HG02798 (cell line): ENCODE measurements around the gene ENTR1.
"Not testable (repeated sequence)": the region's sequence is repeated elsewhere in the genome, so short reads cannot be mapped to it uniquely, and the experiment has no call there.

ENCODE experiments used
- ATAC-seq: cut with Tn5 transposase; IDR thresholded peaks from one replicate; pipeline ENCODE4 v1.9.1; 2021; ENCODE audit warnings: mild to moderate bottlenecking; ENCODE audit not compliant: unreplicated experiment, poor library complexity

ENTR1 gene

DNA sequence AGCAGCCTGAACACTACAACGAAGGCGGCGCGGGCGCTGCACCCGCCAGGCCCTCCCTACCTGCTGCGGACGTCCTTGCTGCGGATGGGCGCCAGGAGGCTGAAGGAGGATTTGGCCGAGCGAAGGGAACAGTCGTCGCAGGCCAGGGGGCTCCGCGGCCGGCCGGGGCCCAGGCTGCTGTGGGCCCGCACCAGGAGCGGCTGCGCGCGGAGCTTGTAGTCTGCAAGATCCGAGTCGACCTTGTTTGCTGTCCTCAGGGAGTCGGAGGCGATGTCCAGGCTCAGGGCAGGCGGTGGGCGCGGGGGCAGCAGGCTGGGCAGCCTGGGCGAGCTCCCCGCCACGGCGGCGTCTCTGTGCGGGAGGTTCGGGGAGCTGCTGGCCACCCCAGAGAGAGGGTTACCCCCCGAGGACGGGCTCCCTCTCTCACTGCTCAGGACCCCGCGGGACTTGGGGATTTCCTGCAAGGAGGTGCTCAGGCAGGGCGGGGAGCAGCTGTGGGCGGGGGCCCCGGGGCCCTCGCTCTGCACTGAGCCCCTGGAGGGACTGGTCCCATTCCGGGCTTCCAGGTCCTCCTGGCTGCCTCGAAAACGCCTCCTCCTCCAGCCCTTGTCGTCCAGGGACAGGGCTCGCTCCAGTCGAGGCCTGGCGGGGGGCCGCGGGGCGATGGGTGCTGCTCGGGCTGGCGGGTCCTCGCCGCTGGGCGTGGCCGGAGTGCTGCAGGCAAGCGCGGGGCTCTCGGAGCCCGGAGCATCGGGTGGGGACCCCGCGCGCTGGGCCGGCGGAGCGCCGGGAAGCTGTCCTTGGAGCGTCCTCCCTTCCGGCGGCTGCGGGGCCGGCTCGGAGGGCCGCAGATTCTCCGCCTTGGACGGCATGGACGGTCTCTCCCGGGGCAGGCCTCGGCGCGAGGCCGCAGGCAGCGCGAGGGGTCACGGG lies 28.4 kb upstream of the ENTR1 start:
- ATAC-seq = peak; percentile 40

DNA sequence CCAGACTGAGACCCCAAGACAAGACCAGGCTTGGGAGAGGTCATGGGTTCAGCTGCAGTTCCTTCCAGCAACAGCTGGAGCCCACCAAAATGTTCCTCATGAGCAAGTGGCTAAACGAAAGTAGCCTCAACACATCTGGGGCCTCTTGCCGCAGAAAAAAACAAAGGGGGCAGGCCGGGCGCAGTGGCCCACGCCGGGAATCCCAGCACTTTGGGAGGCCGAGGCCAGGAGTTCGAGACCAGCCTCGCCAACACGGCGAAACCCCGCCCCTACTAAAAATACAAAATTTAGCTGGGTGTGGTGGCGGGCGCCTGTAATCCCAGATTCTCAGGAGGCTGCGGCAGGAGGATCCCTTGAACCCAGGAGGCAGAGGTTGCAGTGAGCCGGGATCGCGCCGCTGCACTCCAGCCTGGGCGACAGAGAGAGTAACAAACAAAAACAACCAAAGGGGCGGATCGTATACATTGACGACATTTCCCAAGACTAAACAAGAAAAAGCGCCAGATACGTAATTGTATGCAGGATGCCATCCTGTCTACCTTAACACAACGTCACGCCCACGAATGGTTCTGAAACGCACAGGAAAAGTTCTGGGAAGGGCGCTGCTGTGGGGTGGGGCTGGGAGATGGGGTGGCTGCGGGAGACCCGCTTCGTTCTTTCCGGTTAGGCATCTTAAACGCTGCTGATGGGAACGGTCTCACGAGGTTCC lies 27.6 kb upstream of the ENTR1 start:
- ATAC-seq = no peak

DNA sequence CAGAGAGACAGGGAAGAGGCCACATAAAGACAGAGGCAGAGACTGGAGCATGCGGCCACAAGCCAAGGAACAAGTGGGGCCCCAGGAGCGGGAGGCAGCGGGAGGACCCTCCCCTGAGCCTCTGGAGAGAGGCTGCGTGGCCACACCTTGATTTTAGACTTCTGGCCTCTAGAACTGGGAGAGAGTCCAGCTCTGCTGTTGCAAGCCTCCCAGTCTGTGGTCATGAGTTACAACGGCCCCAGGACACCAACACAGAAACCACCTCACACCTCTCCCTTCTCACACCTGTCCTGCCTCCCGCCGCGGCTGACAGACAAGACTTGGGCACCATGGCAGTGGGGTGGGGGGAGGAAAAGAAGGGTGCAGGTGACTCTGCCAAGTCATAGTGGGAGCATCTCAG lies 27.0 kb upstream of the ENTR1 start:
- no peak for ATAC-seq

DNA sequence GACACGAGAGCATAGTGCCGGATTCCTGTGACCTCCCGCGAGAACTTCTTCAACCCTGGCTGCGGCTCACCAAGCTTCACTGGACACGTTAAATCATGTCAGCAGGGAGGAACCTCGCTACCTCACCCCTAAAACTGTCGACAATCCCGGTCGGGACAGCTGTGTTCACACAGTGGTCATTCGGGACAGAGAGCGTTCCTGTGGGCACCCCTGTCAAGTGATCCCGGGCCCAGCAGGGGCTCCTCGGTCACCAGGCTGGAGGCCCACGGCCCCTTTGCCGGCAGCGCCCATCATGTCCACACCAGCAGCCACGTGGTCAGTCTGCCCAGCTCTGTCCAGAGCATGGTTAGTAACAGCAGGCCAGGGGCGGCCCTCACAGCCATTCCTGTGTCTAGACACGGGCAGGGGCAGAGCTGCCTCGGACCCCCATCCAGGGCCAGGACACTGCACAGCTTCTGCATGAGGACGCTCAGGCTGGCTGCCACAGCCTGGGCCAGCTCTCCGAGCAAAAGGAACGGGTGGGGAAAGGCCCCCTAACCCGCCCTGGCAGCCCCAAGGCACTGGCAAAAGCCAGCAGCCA lies 25.7 kb upstream of the ENTR1 start:
- ATAC-seq = no peak

DNA sequence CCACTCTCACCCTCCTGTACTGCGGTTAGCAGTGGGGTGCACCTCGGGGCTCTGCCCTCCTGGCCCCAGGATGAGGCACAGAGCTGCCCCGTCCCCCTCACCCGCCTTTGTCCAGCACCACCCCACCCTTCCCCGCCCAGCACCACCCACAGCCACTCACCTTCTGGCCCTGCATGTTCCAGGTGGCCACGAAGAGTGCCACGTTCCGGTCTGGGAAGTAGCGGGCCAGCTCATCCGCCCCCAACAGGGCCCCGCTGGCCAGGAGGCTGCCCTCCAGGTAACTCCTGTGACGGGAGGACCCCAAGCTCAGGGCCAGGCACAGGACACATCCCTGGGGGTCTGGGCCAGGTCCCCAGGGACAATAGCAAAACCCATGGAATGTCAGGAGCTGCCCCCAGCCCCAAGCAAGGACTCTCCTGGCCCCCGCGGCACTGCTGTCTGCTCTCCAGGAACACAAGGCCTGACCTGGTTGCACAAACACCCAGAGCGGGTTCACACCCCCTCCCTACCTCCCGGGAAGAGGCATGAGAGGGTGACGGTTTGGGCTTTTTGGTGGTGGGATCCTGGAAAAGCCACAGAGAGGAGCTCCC lies 24.3 kb upstream of the ENTR1 start:
- ATAC-seq = no peak

DNA sequence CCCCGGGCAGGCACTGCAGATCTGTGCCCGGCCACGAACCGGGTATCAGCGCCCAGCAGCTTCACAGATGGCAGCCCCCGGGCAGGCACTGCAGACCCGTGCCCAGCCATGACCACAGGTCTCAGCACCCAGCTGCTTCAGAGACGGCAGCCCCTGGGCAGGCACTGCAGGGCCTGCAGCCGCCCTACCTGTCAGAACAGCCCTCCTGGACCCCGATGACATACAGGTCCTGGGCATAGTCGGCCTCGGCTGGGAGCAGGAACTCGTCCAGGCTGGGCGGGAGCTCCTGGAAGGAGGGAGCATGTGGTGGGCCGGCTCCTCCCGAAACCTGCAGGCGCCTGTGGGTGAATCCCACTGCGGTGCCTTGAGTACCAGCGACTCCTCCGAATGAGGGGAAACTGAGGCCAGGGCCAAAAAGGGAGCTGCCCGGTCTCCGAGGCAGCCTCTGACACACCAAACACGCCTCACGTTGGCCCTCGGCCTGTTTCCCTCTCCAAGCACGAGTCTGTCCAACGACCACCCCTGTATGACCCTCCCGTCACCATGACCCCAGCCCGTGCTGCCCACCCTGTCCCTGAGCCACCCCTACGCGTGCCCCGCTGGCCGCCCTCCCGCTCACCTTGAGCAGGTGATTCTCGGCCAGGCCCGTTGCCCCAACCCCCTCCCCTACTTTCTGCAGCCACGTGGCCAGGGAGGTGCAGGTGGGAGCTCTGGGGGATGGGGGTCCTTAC lies 23.6 kb upstream of the ENTR1 start:
- no peak for ATAC-seq

DNA sequence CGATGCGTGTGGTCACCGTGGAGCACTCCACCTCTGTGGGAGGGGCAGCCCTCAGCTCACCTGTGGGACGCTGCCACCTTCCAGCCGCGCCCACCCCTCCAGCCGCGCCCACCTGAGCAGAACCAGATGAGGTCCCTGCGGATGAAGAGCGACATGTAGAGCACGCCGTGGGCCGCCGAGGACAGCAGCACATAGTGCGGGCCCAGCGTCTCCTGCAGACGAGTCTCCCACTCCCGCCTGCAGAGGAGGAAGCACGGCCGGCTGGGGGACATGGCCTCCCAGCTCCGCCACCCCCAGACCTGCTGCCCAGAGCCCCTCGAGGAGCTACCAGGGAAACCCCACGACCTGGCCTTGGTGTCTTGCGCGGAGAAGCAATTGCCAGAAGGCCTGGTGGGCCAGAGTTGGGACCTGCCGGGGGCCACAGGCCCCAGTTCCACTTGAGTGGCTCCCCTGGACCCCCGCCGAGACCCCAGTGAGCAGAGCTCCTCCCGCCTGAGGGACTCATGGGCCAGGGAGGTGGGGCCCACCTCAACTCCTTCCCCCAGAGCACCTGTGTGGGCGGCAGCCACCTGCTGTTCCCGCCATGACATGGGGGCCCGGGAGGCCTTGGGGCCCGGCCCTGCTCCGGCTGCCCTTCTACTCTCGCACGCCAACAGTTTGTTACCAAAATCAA lies 22.8 kb upstream of the ENTR1 start:
- ATAC-seq = no peak

DNA sequence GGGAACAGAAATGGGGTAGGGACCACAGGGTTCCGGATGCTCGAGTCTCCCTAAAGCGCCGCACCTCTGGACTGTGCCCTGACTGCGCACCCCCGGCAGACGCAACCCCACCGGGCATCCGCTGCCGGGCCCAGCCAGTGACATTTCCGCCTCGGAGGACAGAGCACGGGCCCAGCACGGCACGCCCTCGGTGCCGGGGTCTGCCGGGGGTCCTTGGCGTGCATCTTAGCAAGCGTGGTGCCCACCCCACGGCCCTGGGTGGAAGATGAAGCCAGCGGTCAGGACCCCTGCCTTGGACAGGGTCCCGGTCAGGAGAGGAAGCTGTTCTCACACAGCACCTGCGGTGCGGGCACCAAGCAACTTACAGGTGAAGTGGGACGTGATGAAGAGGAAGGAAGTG lies 22.2 kb upstream of the ENTR1 start:
- no peak for ATAC-seq

DNA sequence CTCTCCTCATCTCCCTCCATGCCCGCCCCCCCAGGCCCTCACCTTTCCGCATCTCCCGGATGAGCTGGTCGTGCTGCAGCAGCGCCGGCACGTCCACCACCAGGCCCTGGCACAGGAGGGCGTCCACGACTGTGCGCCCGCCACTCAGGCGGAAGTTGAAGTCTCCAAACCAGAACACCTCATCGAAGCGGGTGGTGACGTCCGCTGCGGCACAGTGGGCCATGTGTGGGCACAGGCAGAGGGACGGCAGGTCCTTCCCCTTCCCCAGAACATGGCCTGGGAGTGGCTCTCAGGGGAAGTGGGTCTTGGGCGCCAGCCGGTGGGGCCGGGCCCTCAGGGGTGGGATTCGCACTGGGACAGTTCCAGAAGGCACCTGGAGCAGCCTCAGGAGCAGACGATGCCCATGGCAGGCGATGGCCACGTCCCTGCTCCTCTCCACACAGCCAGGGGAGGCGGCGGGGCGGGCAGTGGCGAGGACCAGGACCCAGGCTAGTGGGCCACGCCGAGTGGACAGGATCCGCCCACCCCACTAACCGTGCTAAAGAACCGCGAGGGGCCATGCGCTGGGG lies 21.5 kb upstream of the ENTR1 start:
- ATAC-seq = no peak

DNA sequence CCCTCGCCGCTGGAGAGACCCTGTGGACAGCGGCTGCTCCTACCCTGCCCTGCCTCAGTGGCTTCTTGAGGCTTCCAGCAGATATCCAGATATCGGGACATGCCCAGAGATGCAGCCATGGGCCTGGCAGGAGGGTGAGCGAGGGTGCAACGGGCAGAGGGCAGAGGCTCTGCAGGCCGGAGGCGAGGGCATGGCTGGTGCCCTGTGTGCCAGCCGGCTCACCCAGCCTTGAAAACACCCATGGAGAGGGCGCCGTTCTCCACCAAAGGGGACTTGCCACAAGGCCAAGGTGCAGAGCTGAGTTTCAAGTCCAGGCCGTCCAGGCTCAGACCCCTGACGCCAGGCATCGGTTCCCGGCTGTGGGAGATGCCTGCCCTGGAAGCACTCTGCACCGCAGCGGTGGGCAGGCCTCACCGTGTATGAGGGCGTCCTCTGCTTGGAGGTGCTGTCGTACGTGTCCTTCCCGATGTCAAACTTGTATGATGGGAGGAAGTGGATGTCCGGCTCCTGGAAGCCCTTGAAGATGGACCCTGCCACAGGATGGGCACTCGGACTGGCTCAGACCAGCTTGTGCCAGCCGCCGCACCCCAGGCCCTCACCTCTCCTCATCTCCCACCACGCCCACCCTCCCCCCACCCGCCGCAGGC lies 20.3 kb upstream of the ENTR1 start:
- no peak for ATAC-seq

DNA sequence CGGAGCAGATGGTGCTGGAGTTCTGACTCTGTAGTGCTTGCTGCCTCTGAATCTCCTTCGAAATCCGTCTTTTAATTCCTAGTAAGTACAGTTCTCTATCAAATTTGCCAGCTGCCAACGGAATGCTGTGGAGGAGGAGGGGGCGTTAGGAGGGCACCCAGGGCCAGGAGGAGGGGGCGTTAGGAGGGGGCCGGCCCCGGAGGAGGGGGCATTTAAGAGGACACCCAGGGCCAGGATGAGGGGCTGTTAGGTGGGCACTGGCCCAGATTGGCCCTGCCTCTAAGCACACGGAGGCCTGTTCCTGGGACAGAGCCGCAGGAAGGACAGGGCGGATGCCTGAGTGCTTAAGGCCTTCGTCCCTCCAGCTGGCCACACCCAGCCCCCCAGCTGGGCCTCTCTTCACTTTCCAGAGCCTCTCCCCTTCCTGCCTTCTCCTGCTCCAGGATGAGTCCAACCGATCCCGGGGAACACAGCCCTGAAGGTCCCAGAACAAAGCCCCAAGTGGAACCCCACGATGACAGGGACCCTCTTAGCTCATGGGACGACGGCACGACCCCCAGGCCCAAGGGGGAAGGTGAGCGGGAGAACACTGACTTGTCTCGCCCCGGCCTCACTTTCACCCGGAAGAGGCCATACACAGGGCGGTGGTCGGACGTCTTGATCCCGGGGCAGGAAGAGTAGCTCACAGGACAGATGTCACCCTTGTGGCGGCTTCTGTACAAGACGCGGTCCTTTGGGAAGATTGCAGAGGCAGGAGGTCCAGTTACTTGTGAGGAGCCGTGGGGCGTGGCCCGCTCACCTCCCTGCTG lies 19.5 kb upstream of the ENTR1 start:
- no peak for ATAC-seq

DNA sequence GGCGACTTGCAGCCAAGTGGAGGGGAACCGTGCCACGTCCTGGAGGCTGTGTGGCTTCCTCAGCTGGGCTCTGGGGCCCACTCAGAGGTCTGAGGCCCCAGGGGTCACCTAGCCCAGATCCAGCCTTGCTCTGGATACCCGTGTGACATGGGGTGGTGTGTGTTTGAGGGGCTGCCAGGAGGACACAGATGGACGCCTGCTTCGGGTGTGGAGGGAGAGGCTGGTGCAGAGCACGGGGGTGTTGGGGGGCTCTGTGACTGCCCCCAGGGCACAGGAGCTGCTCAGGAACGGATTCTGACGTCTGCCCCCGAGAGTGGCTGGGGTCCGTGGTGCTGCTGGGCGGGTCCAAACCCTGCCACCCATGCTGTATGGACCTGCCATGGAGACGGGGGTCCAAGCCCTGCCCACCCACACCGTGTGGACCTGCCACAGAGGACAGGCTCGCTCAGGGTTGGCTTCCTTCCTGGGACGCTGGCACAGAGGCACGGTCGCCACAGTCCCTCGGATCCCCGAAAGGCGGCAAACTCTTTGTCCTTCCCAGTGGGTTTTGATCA lies 18.7 kb upstream of the ENTR1 start:
- no peak for ATAC-seq

DNA sequence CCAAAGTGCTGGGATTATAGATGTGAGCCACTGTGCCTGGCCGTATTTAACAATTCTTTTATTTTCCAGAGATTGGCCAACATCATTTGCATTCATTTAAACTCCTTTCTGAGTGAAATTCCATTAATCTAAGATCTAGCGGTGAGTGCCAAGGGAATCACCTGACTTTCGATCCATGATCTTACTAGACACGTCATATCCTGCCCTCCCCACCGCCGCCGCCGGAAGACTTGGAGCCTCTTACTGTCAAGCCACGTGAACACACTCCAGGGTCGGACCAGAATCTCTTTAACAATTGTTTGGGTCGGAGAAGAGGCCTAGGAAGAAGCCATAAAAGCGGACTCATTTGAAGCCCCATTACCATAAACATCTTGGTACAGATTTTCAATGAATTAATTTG lies 16.4 kb upstream of the ENTR1 start:
- no peak for ATAC-seq

DNA sequence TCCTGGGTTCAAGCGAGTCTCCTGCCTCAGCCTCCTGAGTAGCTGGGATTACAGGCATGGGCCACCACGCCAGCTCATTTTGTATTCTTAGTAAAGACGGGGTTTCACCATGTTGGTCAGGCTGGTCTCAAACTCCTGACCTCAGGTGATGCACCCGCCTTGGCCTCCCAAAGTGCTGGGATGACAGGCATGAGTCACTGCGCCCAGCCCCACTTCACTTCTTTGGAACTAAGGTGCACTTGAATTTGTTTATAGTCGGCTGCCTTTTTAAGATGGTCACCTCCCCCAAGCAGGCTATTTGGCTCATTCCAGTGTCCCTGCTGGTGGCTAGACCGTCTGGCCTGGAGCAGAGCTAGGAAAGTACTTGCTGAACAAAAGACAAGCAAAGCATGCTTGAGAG lies 15.0 kb upstream of the ENTR1 start:
- ATAC-seq = not testable (repeated sequence)

DNA sequence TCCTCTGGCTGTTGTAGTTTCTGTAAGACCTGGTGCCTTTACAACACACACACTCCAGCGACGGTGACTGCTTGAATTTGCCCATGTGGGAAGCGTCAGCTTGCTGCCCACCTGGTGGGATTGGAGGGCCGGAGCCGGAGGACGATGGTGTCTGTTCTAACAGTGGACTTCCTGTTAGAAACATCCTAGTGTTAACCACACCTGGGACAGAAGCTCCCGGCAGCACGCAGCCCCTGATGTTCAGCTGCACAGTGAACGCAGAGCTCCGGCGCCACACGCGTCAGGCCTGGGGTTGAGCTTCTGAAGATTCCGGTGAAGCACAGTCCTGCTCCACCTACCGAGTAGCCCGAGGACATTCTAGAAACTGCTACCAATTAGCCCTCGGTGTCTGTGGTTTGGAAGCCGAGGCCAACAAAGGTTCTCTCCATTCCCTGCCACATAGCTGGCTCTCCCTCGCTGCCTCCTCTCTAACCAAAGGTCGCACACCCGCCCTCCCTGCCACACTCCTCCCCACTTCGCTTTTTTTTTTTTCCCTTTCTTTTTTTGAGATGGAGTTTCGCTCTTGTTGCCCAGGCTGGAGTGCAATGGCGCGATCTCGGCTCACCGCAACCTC lies 14.4 kb upstream of the ENTR1 start:
- no peak for ATAC-seq

DNA sequence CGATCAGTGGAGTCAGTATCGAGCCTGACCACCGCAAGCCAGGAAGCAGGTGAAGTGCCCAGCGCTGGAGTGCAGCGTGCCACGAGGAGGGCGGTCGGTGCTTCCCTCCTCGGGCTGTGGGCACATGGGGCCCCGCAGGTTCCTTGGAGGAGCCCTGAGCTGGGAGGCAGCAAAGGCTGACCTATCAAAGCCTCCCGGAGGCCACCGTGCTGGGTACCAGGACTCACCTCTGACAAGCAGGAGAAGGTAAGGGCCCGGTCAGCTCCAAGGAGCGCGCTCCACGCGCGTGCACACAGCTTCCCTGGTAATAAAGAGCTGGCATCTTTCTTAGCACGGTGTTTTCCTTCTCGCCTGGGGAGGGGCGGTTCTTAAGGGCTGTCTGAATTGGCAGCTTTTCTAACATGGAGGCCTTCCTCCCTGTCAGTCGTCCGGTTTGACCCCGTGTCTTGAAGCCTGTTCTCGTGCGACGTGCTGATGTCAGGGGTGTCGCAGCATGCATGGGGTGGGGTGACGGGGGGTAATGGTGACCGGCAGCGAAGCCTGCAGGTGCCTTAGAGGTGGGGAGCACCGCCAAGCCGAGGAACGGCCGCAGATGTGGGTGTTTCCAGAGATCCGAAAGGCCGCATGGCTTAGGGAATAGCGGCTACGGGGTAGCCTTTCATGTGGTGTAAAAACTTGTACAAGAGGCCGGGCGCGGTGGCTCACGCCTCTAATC lies 13.2 kb upstream of the ENTR1 start:
- ATAC-seq = no peak

DNA sequence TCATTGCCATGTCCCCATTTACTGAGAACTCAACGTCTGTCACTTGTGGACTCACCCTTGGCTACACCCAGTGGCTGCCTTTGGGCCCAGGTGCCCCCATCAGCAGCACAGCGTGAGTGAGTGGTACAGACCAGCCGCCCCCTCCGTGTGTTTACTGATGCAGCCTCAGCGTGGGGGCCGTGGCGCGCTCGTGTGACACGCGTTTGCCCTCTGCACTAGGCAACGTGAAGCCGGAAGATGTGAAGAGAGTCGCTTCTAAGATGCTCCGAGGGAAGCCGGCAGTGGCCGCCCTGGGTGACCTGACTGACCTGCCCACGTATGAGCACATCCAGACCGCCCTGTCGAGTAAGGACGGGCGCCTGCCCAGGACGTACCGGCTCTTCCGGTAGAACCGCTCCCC lies 12.5 kb upstream of the ENTR1 start:
- ATAC-seq = no peak
